ENCODE results near the gene TTC22. TPM values are rescaled to one million over a fixed set of nuclear protein-coding genes. Genes with fewer than 3 reads are reported as not detected.

TTC22 gene
- total RNA-seq, 1 experiment from 2014 or later, result not detected

GRCh38 chr1:54742282-54742681, 58.8 kb downstream of the TTC22 start:
- in situ Hi-C loops (cut with HindIII; ENCODE audit: low pct_unique_long_range_greater_than_20kb, low sequenced_read_pairs), result no loop called here

GRCh38 chr1:54741531-54741930, 59.6 kb downstream of the TTC22 start:
- DNase-seq (ENCODE audit: low read depth), result no peak
- in situ Hi-C loops (cut with HindIII; ENCODE audit: low pct_unique_long_range_greater_than_20kb, low sequenced_read_pairs), result no loop called here

More at GRCh38 chr1:54742282-54742681, 58.8 kb downstream of the TTC22 start:
- no peak for DNase-seq (ENCODE audit: low read depth)

GRCh38 chr1:54738244-54738643, 62.9 kb downstream of the TTC22 start:
- no peak for DNase-seq (ENCODE audit: low read depth)
- in situ Hi-C loops (cut with HindIII; ENCODE audit: low pct_unique_long_range_greater_than_20kb, low sequenced_read_pairs), result no loop called here

GRCh38 chr1:54736685-54737084, 64.4 kb downstream of the TTC22 start:
- in situ Hi-C loops (cut with HindIII; ENCODE audit: low pct_unique_long_range_greater_than_20kb, low sequenced_read_pairs), result no loop called here
- DNase-seq (ENCODE audit: low read depth), result no peak

Other genes starting within 250 kb of the TTC22 start
- gene FAM151A, start 177.8 kb downstream of the TTC22 start, total RNA-seq (2014; rRNA removed; shearing (Covaris generic); ENCODE audit: low replicate concordance), result not detected in 2 replicates
- gene MROH7, start 159.5 kb downstream of the TTC22 start, total RNA-seq (2014; rRNA removed; shearing (Covaris generic); ENCODE audit: low replicate concordance), result not detected in 2 replicates
- gene TTC4, start 85.5 kb downstream of the TTC22 start, total RNA-seq (2014; rRNA removed; shearing (Covaris generic); ENCODE audit: low replicate concordance), result 39.9 and 43.8 TPM in 2 replicates
- 11.1 and 12.0 TPM in 2 replicates for gene PARS2, start 36.8 kb downstream of the TTC22 start, total RNA-seq (2014; rRNA removed; shearing (Covaris generic); ENCODE audit: low replicate concordance)
- gene DHCR24, start 85.9 kb upstream of the TTC22 start, total RNA-seq (2014; rRNA removed; shearing (Covaris generic); ENCODE audit: low replicate concordance), result 275 and 305 TPM in 2 replicates
- 2.2 TPM in 1 of 2 replicates, not detected in the other for gene TMEM61, start 179.3 kb upstream of the TTC22 start, total RNA-seq (2014; rRNA removed; shearing (Covaris generic); ENCODE audit: low replicate concordance)
- gene BSND, start 197.6 kb upstream of the TTC22 start, total RNA-seq (2014; rRNA removed; shearing (Covaris generic); ENCODE audit: low replicate concordance), result not detected in 2 replicates
- gene PCSK9, start 238.2 kb upstream of the TTC22 start, total RNA-seq (2014; rRNA removed; shearing (Covaris generic); ENCODE audit: low replicate concordance), result not detected in 2 replicates